ENCODE measurements around the gene DLK1.

DLK1 gene

DNA sequence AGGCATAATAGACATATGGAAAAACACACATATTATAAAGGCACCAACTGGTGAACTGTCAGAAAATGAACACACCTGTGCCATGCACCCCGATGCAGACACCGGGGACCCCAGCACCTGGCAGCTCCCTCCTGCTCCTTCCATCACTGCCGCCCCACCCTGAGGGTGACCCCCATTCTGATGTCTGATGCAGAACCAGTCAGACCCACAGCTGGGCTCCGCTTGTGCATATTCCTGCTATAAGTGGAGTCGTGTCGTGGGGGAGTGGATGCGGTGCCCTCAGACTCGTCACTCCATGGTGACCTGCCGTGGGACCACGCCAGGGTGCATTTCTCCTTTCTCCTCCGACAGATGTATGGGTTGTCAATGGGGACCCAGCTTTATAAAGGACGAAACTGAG, 53.6 kb downstream of the DLK1 start:
- no peak for DNase-seq

DNA sequence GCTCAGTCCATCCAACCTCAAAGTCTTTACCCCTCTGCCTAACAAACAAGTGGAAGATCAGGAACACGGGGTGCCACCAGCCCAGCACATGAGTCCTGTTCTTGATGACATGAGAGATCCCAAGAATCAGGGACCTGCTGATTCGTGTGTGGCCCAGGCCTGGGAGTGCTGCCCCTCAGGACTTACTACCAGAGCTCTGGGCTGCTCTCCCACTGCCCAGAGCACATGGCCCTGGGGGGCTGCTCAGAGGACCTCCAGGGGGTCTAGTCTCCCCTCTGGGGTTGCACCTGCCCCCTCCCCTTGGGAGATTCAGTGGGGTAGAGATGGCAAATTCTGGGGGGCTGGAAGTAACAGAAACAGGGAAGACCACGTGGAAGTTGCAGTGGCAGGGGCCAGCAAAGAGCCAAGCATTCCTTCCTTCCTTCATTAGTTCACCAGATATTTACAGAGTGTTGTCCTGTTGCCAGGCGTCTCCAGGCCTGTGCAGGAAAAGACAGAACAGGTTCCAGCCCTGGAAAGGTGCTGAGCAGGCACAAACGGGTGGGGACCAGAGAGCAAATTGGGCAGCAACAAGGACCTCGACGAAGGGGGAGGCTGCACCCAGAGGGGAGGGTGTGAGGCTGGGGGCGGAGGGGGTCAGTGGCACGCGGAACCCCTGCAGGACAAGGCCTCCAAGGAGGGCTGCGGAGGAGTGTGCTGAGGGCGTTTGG, 54.1 kb downstream of the DLK1 start:
- no peak for DNase-seq

DNA sequence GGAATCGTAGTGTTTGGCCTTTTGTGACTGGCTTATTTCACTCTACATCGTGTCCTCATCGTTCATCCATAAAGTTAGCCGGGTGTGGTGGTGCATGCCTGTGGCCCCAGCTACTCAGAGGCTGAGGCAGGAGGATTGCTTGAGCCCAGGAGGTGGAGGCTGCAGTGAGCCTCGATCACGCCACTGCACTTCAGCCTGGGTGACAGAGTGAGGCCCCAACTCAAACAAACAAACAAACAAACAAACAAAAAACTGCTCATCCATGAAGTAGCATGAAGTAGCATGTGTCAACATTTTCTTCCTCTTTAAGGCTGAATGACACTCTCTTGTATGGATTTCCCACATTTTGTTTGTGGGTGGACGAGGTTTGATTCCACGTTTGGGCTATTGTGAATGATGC, 55.3 kb downstream of the DLK1 start:
- DNase-seq = no peak

DNA sequence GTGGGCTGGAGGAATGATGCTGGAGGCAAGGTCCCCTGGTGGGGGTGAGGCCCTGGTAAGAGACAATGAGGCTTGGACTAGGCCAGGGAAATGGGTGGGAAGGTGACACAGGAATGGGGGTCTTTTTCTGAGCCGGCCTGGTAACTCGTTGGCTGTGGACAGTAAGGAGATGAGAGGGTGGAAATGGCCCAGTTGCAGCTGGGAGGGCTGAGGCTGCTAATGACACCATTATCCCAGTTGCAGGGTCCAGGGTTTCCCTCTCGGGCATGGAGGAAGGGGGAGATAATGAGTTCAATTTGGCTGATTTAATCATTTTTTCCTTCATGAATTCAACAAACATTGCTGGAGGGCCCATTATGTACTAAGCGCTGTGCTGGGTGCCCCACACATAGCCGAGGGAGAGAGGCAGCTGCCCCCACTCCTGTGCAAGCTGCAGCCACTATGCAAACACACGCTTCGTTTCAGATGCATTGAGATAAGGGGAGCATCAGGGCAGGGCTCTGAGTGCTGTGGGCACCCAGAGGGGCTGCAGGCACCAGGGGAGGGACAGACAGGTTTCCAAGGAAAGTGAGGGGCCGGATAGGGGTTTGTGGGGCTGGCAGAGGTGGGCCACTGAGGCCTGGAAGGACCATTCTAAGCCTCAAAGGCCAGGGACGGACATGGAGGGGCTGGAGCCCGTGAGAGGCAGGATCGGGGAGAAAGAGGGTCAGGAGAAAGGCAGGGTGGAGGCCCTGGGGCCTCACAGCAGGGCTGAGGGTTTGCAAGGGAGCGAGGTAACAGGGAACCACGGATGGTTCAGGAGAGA, 56.0 kb downstream of the DLK1 start:
- no peak for DNase-seq

DNA sequence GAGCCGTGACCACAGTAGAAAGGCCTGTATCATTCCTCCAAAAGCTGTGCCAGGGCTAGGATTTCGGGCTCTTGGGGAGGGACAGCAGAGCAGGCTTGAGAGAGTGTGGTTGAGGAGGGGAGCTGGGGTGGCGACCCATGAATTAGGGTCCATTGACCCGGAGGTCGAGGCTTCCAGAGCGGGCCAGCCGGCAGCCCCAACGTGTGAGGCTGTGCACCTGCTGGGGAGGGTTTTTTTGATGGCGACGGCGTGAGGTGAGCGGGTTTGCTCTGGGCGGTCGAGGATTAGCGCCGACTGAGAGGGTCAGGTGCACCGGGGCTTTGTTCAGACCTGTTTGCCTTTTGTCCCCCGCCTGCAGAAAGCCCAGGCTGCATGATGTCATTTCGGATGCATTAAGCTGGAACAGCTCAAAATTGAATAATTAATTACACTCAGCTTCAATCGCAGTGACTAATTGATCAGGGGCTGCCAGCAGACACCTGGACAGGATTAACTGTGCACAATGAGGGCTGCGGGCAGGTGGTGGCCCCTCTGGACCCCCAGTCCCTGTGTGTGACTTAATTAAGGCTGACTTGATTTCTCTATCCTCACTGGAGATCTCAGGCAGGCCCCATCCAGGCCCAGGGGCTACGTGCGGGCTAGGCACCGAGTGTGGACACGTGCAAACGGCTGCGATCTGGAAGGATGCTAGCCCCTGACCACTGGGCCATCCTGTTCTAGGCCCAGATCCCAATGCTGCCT, 57.1 kb downstream of the DLK1 start:
- no peak for DNase-seq

DNA sequence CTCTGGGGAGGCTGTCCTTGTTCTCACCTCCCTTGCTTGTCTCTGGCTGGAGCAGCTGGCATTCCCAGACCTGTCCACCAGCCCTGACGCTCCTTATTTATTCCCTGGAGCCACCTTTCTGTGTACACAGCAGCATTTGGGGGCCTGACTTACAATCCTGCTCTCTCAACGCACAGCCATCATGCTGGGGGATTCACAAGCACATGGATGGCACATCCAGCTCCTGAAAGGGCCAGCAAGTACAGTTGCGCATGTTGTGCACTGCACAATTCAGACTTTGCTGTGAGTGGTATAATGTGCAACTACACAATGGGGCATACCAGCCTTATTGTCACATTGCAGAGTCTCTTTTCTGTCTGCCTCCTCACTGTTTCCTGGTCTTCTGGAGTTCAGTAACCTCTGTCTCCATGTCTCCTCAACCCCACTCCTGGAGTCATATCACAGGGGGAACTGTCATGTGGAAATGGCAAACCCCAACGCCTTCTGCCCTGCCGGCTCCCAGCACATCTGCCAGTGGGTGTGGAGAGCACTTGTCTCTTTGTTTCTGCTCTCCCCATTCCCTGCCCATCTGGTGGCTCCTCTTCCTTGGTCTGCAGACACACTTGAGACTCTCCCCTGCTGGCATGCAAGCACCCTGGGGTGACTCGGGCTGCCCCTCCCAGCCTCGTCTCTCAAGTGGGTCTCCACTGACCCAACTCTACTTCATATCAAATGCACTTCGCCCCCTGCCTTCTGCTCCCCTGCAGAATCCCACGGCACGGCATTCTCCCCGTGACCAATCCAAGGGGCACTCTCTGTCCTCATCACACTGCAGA, 58.0 kb downstream of the DLK1 start:
- no peak for DNase-seq

DNA sequence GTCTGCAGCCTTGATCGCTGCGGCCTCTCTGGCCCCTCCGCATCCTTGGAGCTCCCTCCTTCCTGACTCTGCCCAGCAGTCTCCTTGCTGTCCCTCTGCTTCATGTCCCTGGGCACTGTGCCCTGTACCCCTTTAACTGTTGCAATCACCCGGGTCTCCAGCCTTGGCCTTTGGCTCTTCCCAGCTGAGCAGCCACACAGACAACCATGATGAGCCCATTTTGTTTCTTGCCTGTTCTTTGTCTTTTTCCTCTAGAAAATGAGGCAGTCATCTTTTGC, 58.6 kb downstream of the DLK1 start:
- DNase-seq = no peak

DNA sequence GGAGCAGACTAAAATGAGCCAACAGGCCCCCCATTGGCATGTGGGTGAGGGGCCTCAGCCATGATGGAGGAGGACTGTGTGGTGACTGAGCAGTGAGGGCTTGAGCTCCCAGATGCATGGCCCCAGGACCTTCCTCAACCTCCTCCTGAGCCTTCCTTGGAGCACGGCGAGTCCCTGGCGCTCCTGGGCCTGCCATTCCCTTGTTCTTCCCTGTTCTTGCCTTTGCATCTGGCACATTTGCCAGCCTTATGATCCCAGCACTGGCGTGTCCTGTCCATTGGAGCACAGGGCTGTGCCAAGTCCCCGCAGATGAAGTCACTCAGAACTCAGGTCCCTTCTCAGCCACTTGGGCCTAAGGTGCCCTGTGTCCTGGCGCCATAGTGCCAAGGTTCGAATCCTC, 58.9 kb downstream of the DLK1 start:
- no peak for DNase-seq

DNA sequence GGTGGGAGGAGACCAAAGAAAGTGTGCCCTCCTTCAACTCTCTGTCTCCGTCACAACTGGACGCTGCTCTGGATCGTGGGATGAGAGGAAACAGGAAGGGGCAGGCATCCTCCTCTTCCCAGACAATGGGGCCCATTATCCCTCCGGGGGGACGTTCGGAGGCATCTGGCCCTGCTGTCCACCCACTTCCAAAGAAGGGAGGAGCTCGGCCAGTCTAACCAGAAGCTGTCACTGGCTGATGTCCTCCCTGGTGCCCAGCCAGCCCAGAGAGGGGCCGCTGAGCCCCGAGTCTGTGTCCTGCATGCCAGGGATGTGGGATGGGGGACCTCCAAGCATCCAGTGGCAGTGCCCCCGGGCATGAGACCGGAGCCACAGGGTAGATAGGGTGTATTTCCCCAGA, 59.4 kb downstream of the DLK1 start:
- no peak for DNase-seq

DNA sequence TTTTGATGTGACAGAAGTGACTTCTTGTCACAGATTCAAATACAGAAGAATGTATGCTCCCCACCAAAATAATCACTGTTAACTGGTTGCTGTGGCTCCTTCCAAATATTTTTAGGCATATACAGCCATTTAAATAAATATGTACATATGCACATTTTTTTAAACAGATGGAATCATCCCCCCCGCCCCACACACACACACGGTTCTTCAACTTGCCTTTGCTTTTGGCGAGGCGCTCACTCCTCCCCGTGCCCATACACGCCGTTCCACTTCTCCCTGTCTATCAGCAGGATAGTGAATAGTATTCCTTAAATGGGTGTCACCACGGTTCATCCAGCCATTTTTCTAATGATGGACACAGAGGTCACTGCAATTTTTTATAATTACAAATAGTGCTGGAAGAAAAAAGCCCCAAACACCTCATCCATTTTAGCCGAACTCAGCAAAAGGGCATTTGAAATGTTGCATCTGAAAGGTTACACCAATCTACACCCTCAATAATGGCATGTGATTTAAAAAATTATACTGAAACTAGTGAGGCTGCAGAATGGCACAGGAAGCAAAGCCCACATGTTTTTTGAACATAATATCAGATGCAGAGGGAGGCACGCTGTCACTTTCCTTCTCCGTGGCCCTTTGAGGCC, 60.0 kb downstream of the DLK1 start:
- no peak for DNase-seq

DNA sequence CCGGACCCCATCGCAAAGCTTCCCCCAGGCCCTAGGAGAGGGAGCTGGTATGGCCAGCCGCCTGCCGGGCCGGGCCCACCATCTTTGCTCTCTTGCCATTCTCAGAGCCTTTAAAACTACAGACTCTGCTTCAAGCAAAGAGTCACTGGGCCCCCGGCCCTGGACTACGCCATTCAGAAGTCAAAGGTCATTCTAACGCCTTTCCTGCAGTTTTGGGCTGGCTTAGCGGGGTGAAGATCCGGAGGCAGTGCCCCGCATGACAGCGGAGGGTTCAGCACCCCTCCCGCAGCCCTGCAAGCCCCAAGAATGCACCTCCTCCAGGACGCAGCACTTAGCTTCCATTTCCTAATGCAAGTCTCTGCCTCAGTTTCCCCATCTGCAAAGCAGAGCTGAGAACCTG, 61.0 kb downstream of the DLK1 start:
- DNase-seq = no peak
